A673 (cell line): ENCODE measurements around the gene LAPTM4A. TPM values are rescaled to one million over a fixed set of nuclear protein-coding genes. Genes with fewer than 3 reads are reported as not detected.
"Not testable (repeated sequence)": the region's sequence is repeated elsewhere in the genome, so short reads cannot be mapped to it uniquely, and the experiment has no call there.

Experiments used
- BruUV-seq: library from RNA; stranded (reverse); fragments of 400-500 nt; replicated peaks from 2 replicates; lab custom pipeline; 2021; lab: Mats Ljungman, UMichigan
- CTCF ChIA-PET: fragments of 300-600 bp; sonication (Branson Sonifier 250); formaldehyde crosslinking; loops from one replicate; lab custom pipeline; 2022; ENCODE audit warnings: antibody characterized with exemption; lab: Charles Lee
- POLR2A ChIA-PET: fragments of 300-600 bp; sonication (Branson Sonifier 250); formaldehyde crosslinking; loops from one replicate; lab custom pipeline; 2022; ENCODE audit warnings: antibody characterized with exemption; ENCODE audit not compliant: low non-redundant PET; lab: Charles Lee
- DNase-seq: peaks from one replicate; pipeline ENCODE4 v3.0.0-alpha.2; 2015; ENCODE audit warnings: low spot score
- H3K27ac ChIP-seq: fragments of 200-600 bp; sonication (generic); 2 replicates; pipeline ENCODE4 v1.5.1; 2016; ENCODE audit warnings: mixed run types, low read depth, mild to moderate bottlenecking, mixed read lengths, antibody characterized with exemption, low read length; ENCODE audit not compliant: poor library complexity, severe bottlenecking
- H3K27me3 ChIP-seq: fragments of 200-600 bp; sonication (generic); replicated peaks from 2 replicates; pipeline ENCODE4 v1.6.1; 2017; ENCODE audit warnings: mixed run types, low read depth, mild to moderate bottlenecking, mixed read lengths, antibody characterized with exemption, low read length; ENCODE audit not compliant: insufficient read depth, poor library complexity
- H3K36me3 ChIP-seq: fragments of 200-600 bp; sonication (generic); 2 replicates; pipeline ENCODE4 v1.6.1; 2016; ENCODE audit warnings: mixed run types, mild to moderate bottlenecking, mixed read lengths, antibody characterized with exemption, low read length; ENCODE audit not compliant: insufficient read depth, poor library complexity, severe bottlenecking
- H3K4me1 ChIP-seq: fragments of 200-600 bp; sonication (generic); 2 replicates; pipeline ENCODE4 v1.6.1; 2017; ENCODE audit warnings: mixed run types, mild to moderate bottlenecking, mixed read lengths, antibody characterized with exemption, low read length; ENCODE audit not compliant: insufficient read depth, poor library complexity, severe bottlenecking
- H3K4me3 ChIP-seq: fragments of 200-600 bp; sonication (generic); 2 replicates; pipeline ENCODE4 v1.5.1; 2016; ENCODE audit warnings: low read depth, mixed run types, mild to moderate bottlenecking, mixed read lengths, low read length; ENCODE audit not compliant: poor library complexity, severe bottlenecking
- H3K9me3 ChIP-seq: fragments of 200-600 bp; sonication (generic); 2 replicates; pipeline ENCODE4 v1.6.1; 2016; ENCODE audit warnings: mixed run types, low read depth, mild to moderate bottlenecking, mixed read lengths, antibody characterized with exemption, low read length; ENCODE audit not compliant: poor library complexity, severe bottlenecking
- EZH2 ChIP-seq: fragments of 200-600 bp; sonication (generic); IDR thresholded peaks from 2 replicates; pipeline ENCODE4 v1.6.1; 2017; ENCODE audit warnings: borderline replicate concordance, low read depth, mild to moderate bottlenecking, mixed read lengths, antibody characterized with exemption, low read length; ENCODE audit not compliant: poor library complexity, severe bottlenecking
- intact Hi-C: fragments of 100-400 bp; cut with micrococcal nuclease; formaldehyde crosslinking; loops from one replicate; pipeline ENCODE4 v1.10.0; 2022; ENCODE audit not compliant: unreplicated experiment
- total RNA-seq: library from RNA; stranded (reverse); gene quantifications from 2 replicates; pipeline ENCODE4 v1.2.3, GENCODE V29; 2021
- TF ChIP-seq, protein P1 (sequence below): fragments of 300-800, 200-600 bp; sonication (generic); conservative IDR thresholded peaks from 2 replicates; pipeline ENCODE4 v1.5.1; 2017; ENCODE audit warnings: low read depth, mild to moderate bottlenecking, antibody characterized with exemption, low read length, moderate library complexity, mixed read lengths

LAPTM4A gene
- total RNA-seq, 1 experiment from 2014 or later: 158 TPM

DNA sequence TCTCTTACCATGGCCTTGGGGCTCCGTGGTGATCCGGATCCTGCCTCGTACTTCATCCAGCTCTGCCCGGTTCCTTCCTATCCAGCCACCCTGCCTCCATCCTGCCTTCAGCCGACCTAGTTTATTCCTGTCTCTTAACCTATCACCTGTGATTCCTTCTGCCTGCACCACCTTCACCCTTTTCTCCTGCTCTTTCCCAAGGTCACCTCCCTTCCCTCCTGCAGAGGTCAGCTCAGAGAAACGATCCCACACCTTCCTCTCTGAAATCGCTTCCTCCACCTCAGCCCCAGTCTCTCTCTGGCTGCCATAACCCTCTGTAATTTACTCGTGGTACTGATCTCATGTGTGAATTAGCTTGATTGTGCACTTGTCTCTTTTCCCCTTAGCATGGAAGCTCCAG is 23.5 kb upstream of the LAPTM4A start:
- DNase-seq: no peak
- no TSS peak for BruUV-seq
- intact Hi-C loops: no loop called here
- Histone ChIP-seq H3K4me3 (no peak overlapping the region), H3K27ac (no peak overlapping the region), H3K4me1 (peaks cover 3% of the 10 kb centered on the region), H3K36me3 (no peaks in the 10 kb centered on the region), H3K27me3 (no peaks in the 10 kb centered on the region), H3K9me3 (no peaks in the 10 kb centered on the region)
- TF ChIP-seq, protein P1, sequence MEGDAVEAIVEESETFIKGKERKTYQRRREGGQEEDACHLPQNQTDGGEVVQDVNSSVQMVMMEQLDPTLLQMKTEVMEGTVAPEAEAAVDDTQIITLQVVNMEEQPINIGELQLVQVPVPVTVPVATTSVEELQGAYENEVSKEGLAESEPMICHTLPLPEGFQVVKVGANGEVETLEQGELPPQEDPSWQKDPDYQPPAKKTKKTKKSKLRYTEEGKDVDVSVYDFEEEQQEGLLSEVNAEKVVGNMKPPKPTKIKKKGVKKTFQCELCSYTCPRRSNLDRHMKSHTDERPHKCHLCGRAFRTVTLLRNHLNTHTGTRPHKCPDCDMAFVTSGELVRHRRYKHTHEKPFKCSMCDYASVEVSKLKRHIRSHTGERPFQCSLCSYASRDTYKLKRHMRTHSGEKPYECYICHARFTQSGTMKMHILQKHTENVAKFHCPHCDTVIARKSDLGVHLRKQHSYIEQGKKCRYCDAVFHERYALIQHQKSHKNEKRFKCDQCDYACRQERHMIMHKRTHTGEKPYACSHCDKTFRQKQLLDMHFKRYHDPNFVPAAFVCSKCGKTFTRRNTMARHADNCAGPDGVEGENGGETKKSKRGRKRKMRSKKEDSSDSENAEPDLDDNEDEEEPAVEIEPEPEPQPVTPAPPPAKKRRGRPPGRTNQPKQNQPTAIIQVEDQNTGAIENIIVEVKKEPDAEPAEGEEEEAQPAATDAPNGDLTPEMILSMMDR: no peak
- no peak for TF ChIP-seq EZH2
- ChIA-PET CTCF (no interaction called here), POLR2A (interaction anchor here (0.7 kb wide), 1 partner anchor 1193 kb away, joined by 3 read pairs; no protein-coding TSS in a partner anchor)

DNA sequence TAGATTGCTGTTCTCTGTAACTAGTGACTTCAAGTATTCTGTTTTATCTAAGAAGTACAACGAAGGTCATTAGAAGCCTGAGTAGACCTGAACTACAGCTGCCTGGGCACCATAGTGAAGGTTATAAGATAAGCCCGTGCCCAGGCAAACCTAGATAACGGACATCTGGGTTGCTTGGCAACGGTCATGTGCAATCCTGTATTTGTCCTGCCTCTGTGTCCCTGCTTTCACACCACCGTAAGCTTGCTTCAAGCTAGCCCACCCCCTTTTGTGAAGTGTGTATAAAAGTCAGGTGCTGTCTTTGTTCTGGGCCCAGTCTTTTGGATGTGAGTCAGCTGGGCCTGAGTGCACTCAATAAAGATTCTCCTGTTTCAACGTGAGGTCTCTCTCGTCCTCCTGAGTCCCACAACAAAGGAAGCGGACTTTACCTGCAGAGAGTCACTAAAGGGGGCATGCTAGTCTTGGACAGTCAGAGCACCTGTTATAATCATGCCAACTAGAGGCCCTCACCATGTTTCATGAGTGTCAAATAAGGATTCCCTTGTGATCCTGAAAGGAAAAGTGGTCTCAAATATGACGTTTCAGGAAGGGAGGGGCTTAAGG is 22.7 kb upstream of the LAPTM4A start:
- H3K36me3 ChIP-seq, CTCF ChIA-PET, DNase-seq, intact Hi-C loops, H3K4me1 ChIP-seq, BruUV-seq, H3K9me3 ChIP-seq, H3K27ac ChIP-seq, POLR2A ChIA-PET, H3K4me3 ChIP-seq, H3K27me3 ChIP-seq: not testable (repeated sequence)

DNA sequence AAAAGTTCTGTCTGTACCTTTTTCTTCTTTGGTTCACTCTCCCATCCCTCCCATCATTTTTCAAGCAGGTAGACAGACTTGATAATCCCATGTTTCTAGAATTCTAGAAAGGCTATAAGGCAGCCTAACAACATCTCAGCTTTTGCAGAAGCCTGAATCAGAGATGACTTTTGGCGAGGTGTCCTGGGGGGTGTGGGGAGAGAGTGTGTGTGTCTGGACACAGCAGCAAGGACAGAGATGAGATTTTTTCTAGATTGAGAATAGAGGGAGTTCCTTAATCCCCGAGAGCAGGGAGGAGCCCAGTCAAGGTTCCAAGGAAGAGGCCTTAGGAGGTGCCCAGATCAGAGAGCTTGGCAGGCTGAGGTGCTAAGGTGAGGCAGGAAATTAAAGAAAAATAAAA is 22.0 kb upstream of the LAPTM4A start:
- Histone ChIP-seq H3K9me3 (no peaks in the 10 kb centered on the region), H3K4me3 (no peak overlapping the region), H3K27me3 (no peaks in the 10 kb centered on the region), H3K36me3 (no peaks in the 10 kb centered on the region), H3K4me1 (peaks cover 3% of the 10 kb centered on the region), H3K27ac (no peak overlapping the region)
- intact Hi-C loops: no loop called here
- ChIA-PET POLR2A (no interaction called here), CTCF (no interaction called here)
- DNase-seq: no peak
- no TSS peak for BruUV-seq
- TF ChIP-seq EZH2: no peak
- TF ChIP-seq, protein P1: no peak
